GM12891 (cell line): Measurements from ENCODE around the gene SPOCD1.

Experiments used
- DNase-seq: peaks from one replicate; pipeline ENCODE4 v3.0.0; 2011; ENCODE audit warnings: low spot score; ENCODE audit not compliant: insufficient read length
- FAIRE-seq: peaks from 2 replicates; lab custom pipeline; 2011; peaks lifted over from hg19 to GRCh38; lab: Jason Lieb, UNC
- PAX5 ChIP-seq: IDR thresholded peaks from 2 replicates; pipeline ENCODE4 v1.6.1; 2011; ENCODE audit warnings: low read length, moderate library complexity, mild to moderate bottlenecking; ENCODE audit not compliant: insufficient read depth, severe bottlenecking
- POLR2A ChIP-seq: IDR thresholded peaks from 2 replicates; pipeline ENCODE4 v1.6.1; 2011; ENCODE audit warnings: low read depth, low read length, control low read depth
- POLR2AphosphoS5 ChIP-seq: IDR thresholded peaks from 2 replicates; pipeline ENCODE4 v1.6.1; 2011; ENCODE audit warnings: low read depth, low read length, control low read depth
- POU2F2 ChIP-seq: IDR thresholded peaks from 2 replicates; pipeline ENCODE4 v1.6.1; 2011; ENCODE audit warnings: low read depth, mild to moderate bottlenecking, control low read depth, low read length, moderate library complexity
- SPI1 ChIP-seq: IDR thresholded peaks from 2 replicates; pipeline ENCODE4 v1.6.1; 2011; ENCODE audit warnings: low read depth, low read length, control low read depth
- TAF1 ChIP-seq: IDR thresholded peaks from 2 replicates; pipeline ENCODE4 v1.6.1; 2011; ENCODE audit warnings: low read depth, low read length, control low read depth

The SPOCD1 gene

GRCh38 chr1:31758823-31759222 is 57.0 kb downstream of the SPOCD1 start:
- DNase-seq (no peak), FAIRE-seq (peak; percentile 52)
- TF ChIP-seq SPI1 (no peak), POU2F2 (no peak), POLR2A (no peak), POLR2AphosphoS5 (no peak), PAX5 (no peak), TAF1 (no peak)

- FAIRE-seq (no peak), DNase-seq (no peak)
- TF ChIP-seq POLR2AphosphoS5 (no peak), POLR2A (no peak), PAX5 (no peak), TAF1 (no peak), SPI1 (no peak), POU2F2 (no peak)
Observed at GRCh38 chr1:31757989-31758388, 57.8 kb downstream of the SPOCD1 start.

GRCh38 chr1:31757204-31757679 is 58.6 kb downstream of the SPOCD1 start:
- DNase-seq (no peak), FAIRE-seq (no peak)
- no peak for TF ChIP-seq POLR2AphosphoS5
- TF ChIP-seq POLR2A, result no peak
- no peak for TF ChIP-seq TAF1
- no peak for TF ChIP-seq POU2F2
- no peak for TF ChIP-seq SPI1

GRCh38 chr1:31756578-31756977 is 59.2 kb downstream of the SPOCD1 start:
- FAIRE-seq (no peak), DNase-seq (no peak)
- TF ChIP-seq POU2F2 (no peak), SPI1 (no peak), PAX5 (no peak), POLR2A (no peak), POLR2AphosphoS5 (no peak), TAF1 (no peak)

GRCh38 chr1:31755850-31756492 is 59.9 kb downstream of the SPOCD1 start:
- DNase-seq (no peak), FAIRE-seq (no peak)
- no peak for TF ChIP-seq TAF1
- TF ChIP-seq SPI1, result no peak
- no peak for TF ChIP-seq POLR2AphosphoS5
- TF ChIP-seq POLR2A, result no peak
- no peak for TF ChIP-seq POU2F2
- no peak for TF ChIP-seq PAX5

- TF ChIP-seq TAF1 (no peak), PAX5 (no peak), POLR2A (no peak), POU2F2 (no peak), POLR2AphosphoS5 (no peak), SPI1 (no peak)
- FAIRE-seq, result no peak
- DNase-seq, result no peak
Observed at GRCh38 chr1:31755197-31755611, 60.6 kb downstream of the SPOCD1 start.

GRCh38 chr1:31754397-31754796 is 61.4 kb downstream of the SPOCD1 start:
- no peak for DNase-seq
- TF ChIP-seq POU2F2 (no peak), TAF1 (no peak), POLR2A (no peak), PAX5 (no peak), POLR2AphosphoS5 (no peak), SPI1 (no peak)
- FAIRE-seq, result no peak

- TF ChIP-seq POLR2AphosphoS5, result no peak
- TF ChIP-seq POU2F2, result no peak
- no peak for TF ChIP-seq POLR2A
- no peak for TF ChIP-seq PAX5
- TF ChIP-seq SPI1, result no peak
- no peak for TF ChIP-seq TAF1
- DNase-seq (no peak), FAIRE-seq (no peak)
Observed at GRCh38 chr1:31753707-31754349, 62.0 kb downstream of the SPOCD1 start.

GRCh38 chr1:31752952-31753475 is 62.8 kb downstream of the SPOCD1 start:
- TF ChIP-seq POLR2A (no peak), PAX5 (no peak), POLR2AphosphoS5 (no peak), POU2F2 (no peak), TAF1 (no peak), SPI1 (no peak)
- no peak for DNase-seq
- no peak for FAIRE-seq
